KBM-7 (cell line): ENCODE data around the gene BAHD1.
"Not testable (repeated sequence)": the region's sequence is repeated elsewhere in the genome, so short reads cannot be mapped to it uniquely, and the experiment has no call there.

Experiments
- DNase-seq: peaks from one replicate; pipeline ENCODE4 v3.0.0-alpha.2; 2015
- in situ Hi-C: fragments of 300-500 bp; cut with MboI; formaldehyde crosslinking; loops from 2 replicates; pipeline ENCODE4 v1.14.3; 2020; ENCODE audit warnings: low sequenced_read_pairs, low pct_unique_long_range_greater_than_20kb, mixed read lengths

The BAHD1 gene

DNA sequence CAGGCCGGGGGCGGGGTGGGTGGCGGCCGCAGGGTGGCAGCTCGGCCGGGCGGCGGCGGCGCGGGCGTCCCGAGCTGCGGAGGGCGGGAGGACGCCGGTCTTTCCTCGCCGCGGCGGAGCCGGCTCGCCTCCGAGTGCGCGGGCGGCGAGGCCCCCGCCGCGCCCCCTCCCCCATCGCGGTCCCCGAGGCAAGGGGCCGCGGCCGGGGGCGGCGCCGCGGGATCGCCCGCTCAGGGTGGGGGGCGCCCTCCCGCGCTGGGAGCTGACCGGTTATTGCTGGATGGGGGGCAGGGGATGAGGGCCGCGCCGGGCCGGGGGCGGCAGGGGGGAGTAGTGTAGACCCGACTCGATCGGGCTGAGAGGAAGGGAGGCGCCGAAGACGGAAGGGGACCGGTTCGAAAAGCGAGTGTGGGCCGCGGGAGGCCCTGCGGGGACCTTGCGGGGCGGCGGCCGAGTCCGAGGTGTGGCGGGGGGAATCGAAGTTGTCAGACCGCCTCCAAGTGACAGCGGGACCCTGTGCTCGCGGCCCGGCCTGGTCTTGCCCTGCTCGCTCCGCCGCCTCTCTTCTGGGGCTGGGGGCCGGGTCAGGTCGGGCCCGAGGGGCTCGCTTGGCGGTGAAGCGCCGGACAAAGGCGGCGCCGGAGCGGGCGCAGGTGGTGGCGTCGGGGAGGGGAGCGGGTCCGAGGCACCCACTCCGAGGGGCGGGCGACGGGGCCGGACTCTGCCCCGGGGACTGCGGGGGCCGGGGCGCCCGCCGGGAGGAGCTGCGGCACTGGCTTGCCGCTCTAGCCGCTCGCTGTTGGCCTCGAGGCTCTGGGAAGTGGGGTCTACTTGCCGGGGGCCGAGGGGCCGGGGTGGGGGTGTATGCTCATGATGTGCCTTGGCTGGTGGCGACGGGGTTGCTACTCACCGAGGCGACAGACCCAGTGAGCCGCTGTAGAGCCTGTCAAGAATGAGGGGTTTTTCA lies 1.1 kb downstream of the BAHD1 start:
- in situ Hi-C loops: no loop called here
- DNase-seq: no peak

DNA sequence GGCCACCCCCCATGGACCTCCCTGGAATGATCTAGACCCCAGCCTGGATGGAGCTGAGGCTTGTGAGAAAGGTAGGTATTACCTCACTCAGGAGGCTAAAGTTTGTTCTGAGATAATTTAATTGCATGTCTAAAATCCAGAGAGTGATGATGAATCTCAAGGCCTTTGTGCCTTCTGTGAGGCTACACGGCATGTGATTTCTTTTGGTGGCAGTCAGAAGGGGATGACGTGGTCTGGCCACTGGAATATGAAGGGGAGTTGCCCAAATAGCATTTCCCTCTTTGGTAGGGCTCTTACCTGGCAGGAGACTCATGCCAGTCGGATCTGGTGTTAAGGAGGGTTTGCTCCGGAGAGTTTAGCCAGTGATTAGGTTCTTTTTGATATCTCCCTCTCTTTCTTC lies 2.5 kb downstream of the BAHD1 start:
- in situ Hi-C loops: no loop called here
- no peak for DNase-seq

DNA sequence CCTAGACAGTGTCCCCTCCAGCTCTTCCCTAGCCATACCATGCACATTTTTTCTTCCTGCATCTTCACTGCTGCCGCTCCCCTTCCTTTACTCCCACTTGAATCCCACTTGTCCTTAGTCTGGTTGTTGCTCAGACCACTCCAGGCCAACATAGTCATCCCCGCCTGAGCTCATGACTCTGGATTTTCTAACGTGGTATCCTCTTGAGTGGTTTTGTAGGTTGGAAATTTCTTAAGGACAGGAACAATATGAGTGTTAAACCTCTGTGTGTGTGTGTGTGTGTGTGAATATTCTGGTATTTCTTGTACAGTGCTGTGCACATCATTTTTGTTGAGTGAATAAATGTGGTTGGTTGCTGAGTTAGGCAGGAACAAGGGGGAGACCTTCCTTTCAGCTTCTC lies 3.1 kb downstream of the BAHD1 start:
- in situ Hi-C loops: no loop called here

DNA sequence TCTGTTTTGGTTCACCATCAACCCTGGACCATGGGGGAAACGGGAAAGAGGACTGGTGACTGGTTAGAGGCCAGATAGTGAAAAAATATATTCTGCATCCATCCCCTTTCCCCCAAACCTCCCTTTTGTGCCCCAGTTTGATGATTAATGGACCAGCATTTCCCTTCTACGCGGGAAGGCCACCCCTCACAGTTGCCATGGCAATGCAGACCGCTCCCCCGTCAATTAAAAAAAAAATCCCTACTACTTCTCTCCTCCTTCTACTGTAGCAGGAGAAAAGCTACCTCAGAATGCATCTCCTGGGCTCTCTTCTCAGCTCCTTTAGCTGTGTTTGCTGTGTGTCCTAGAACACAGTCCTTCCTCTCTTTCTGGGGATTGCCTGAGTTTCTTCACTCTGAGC lies 4.0 kb downstream of the BAHD1 start:
- in situ Hi-C loops: no loop called here
- DNase-seq: no peak

More for the DNA sequence above, 3.1 kb downstream of the BAHD1 start:
- DNase-seq: no peak

GRCh38 chr15:40445421-40445922 lies 4.7 kb downstream of the BAHD1 start:
- DNase-seq: no peak
- in situ Hi-C loops: no loop called here

DNA sequence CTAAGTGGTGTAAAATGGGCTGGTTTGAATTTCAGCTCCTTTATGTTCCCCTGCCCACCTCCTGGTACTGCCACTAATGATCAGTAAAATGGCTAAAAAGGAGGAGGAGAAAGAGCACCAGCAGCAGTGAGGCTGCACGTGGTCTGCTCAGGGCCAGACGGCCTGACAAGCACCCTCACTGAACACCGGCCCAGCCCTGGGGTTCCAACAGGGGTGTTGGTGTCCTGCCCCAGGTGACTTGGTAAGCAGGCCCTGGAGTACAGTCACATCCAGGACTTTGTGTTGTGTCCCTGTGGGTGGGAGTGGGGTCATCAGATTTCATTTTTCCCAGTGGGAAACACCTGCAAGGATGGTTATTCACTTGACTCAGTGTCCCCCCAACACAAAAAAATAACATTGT lies 5.4 kb downstream of the BAHD1 start:
- in situ Hi-C loops: no loop called here
- no peak for DNase-seq

- DNase-seq: no peak
- in situ Hi-C loops: no loop called here
These were observed 7.6 kb downstream of the BAHD1 start for GRCh38 chr15:40448354-40448753.

DNA sequence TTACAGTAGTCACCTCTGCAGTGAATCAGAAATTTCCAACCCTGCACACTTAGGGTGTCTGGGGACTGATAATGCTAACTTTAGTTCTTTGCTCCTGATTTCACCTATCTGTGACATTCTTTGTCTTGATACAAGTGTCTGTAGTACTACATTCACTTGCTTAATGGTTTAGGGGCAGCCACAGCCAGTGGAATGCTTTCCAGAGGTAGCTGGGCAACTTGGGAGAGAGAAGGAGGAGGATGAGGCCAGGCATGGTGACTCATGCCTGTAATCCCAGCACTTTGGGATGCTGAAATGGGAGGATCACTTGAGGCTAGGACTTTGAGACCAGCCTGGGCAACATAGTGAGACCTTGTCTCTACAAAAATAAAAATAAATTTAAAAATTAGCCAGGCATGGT lies 8.5 kb downstream of the BAHD1 start:
- no peak for DNase-seq
- in situ Hi-C loops: no loop called here

- DNase-seq: no peak
- in situ Hi-C loops: no loop called here
These were observed 9.3 kb downstream of the BAHD1 start for GRCh38 chr15:40450047-40450446.

GRCh38 chr15:40451527-40452158 lies 10.9 kb downstream of the BAHD1 start:
- in situ Hi-C loops: no loop called here
- no peak for DNase-seq

DNA sequence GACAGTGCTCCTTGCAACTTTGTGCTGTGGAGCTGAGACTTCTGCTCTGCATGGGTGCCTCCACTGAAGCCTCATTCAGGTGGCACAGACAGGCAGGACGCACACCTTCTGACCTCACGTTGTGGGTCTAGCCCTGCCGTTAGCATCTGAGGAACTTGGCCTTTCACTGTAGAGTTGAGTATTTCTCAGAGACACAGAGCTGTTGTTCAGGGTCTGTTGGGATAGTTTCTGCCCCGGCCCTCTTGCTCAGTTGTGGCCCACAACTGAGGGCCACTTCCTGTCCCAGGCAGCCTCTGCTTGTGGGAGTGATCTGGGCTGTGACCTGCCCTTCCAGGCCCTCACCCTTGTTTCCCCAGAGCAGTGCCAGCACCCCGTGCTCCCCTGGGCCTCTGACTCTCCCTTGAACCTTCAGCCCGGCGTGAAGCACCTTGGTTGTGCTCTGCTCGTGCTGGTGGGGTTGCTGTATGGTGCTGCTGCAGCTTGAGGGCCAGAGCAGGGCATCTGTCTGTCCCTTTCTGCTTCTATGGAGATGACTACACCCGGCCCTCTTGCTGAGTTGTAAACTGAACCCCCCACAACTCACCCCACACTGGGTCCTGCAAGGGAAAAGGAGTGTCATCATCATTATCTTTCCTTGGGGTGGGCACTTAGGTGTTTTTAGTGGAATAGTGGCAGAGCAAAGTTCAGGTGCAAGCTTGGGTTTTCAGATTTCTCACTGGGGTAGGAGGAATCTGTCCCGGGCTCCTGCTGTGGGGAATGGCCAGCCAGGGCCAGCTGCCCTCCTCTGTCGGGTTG lies 11.7 kb downstream of the BAHD1 start:
- in situ Hi-C loops: no loop called here
- DNase-seq: no peak

- DNase-seq, in situ Hi-C loops: not testable (repeated sequence)
These were observed 13.2 kb downstream of the BAHD1 start for GRCh38 chr15:40453941-40454340.

GRCh38 chr15:40454904-40455391 lies 14.2 kb downstream of the BAHD1 start:
- no peak for DNase-seq
- in situ Hi-C loops: no loop called here

- in situ Hi-C loops: no loop called here
- no peak for DNase-seq
These were observed 15.6 kb downstream of the BAHD1 start for GRCh38 chr15:40456299-40456712.

DNA sequence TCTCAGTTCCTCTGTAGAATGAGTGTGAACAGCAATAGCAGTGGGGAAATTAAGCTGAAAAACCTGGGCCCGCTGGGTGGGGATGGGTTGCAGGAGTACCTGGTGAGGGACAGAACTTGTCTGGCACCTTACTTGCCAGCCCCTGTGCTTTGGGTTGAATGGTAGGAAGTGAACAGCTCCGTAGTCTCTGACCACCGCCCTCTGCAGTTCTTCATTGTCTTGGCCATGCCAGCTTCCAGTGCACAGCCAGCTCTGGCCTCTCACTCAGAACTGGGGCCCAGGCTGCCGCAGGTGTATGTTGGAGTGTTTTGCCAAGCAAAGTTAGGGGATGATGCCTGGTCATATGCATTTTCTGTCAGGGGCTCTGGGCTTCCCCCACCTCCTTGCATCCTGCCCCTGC lies 16.0 kb downstream of the BAHD1 start:
- no peak for DNase-seq
- in situ Hi-C loops: no loop called here

DNA sequence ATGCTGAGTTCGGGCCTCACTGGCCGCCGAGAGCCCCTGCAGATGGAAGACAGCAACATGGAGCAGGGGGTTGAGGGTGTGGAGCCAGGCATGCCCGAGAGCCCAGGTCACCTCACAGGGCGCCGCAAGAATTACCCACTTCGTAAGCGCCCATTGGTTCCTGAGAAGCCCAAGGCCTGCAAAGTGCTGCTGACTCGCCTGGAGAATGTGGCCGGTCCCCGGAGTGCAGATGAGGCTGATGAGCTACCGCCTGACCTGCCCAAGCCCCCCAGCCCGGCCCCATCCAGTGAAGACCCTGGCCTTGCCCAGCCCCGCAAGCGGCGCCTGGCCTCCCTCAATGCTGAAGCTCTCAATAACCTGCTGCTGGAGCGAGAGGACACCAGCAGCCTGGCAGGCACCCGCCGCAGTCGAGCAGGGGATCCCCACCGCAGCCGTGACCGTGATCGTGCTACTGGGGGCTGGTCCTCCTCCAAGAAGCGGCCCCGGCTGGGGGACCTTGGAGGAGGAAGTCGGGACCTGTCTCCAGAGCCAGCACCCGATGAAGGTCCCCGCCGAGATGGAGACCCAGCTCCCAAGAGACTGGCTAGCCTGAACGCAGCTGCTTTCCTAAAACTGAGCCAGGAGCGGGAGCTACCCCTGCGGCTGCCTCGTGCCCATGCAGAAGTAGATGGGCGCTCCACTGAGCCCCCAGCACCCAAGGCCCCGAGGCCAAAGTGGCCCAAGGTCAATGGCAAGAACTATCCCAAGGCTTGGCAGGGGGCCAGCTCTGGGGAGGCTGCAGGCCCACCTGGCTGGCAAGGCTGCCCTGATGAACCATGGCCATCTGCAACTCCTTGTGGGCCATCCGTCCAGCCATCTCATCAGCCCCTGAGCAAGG lies 18.0 kb downstream of the BAHD1 start:
- DNase-seq: no peak
- in situ Hi-C loops: no loop called here

DNA sequence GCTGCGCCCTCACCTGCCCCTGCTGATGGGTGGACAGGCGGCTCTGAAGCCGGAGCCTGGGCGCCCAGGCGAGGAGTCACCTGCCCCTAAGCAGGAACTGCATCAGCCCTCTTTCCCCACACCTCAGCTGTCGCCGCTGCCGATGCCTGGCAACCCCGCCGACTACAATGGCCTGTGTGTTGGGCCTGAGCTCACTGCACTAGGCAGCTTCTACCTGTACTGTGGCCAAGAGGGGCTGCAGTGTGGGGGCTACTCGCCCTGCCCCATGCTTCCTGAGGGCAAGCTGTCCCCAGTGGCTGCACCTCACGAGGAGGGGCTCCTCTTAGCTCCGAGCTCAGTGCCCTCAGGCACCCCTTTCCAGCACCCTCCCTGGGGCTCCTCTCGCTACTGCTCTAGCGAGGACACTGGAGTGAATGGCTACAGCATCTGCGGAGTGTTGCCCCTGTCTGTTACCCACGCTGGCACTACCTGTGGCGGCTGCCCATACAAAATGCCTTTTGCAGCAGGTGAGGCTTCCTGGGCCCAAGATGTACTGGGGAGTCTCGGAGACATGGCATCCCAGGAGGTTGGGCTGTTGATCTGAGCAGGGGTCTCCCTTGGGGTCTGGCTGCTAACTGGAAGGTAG lies 18.8 kb downstream of the BAHD1 start:
- in situ Hi-C loops: no loop called here
- no peak for DNase-seq

GRCh38 chr15:40460404-40460803 lies 19.7 kb downstream of the BAHD1 start:
- in situ Hi-C loops: no loop called here
- DNase-seq: no peak
